HG03097 (cell line): ENCODE measurements around the gene AGXT.

Source experiments
- ATAC-seq: cut with Tn5 transposase; IDR thresholded peaks from one replicate; pipeline ENCODE4 v1.9.1; 2021; ENCODE audit not compliant: unreplicated experiment, low FRiP score

The AGXT gene

GRCh38 chr2:240925191-240925567, 56.6 kb downstream of the AGXT start:
- ATAC-seq: no peak

GRCh38 chr2:240925568-240926515, 57.2 kb downstream of the AGXT start:
- no peak for ATAC-seq

- no peak for ATAC-seq
Observed at GRCh38 chr2:240926516-240927389, 58.1 kb downstream of the AGXT start.

- ATAC-seq: no peak
Observed at GRCh38 chr2:240927390-240927781, 58.8 kb downstream of the AGXT start.

- ATAC-seq: no peak
Observed at GRCh38 chr2:240928476-240929363, 60.1 kb downstream of the AGXT start.

- no peak for ATAC-seq
Observed at GRCh38 chr2:240929364-240930095, 60.9 kb downstream of the AGXT start.
